Measurements from ENCODE around the gene SLC6A5.
A peak's percentile ranks its signal among the peaks of the same experiment; 100 is the strongest.

The SLC6A5 gene

GRCh38 chr11:20597154-20597679 is 2.2 kb upstream of the SLC6A5 start:
- no peak for DNase-seq

- no peak for DNase-seq
Observed at GRCh38 chr11:20597680-20598484, 1.5 kb upstream of the SLC6A5 start.

GRCh38 chr11:20598492-20598891 is 916 bp upstream of the SLC6A5 start:
- no peak for DNase-seq

- DNase-seq: no peak
Observed at GRCh38 chr11:20600020-20600346, 575 bp downstream of the SLC6A5 start.

- no peak for DNase-seq
Observed at GRCh38 chr11:20600551-20600950, 1.1 kb downstream of the SLC6A5 start.

- no peak for DNase-seq
Observed at GRCh38 chr11:20601221-20601914, 2.0 kb downstream of the SLC6A5 start.

GRCh38 chr11:20604295-20604803 is 4.9 kb downstream of the SLC6A5 start:
- no peak for DNase-seq

GRCh38 chr11:20604864-20605601 is 5.6 kb downstream of the SLC6A5 start:
- no peak for DNase-seq

GRCh38 chr11:20605602-20606091 is 6.2 kb downstream of the SLC6A5 start:
- DNase-seq: no peak

GRCh38 chr11:20608934-20609333 is 9.5 kb downstream of the SLC6A5 start:
- DNase-seq: no peak

GRCh38 chr11:20609727-20610707 is 10.6 kb downstream of the SLC6A5 start:
- DNase-seq: peak; percentile 31 to 34

- DNase-seq: no peak
Observed at GRCh38 chr11:20610825-20611224, 11.4 kb downstream of the SLC6A5 start.

GRCh38 chr11:20611445-20611844 is 12.0 kb downstream of the SLC6A5 start:
- no peak for DNase-seq

- DNase-seq: no peak
Observed at GRCh38 chr11:20611892-20612291, 12.5 kb downstream of the SLC6A5 start.

- no peak for DNase-seq
Observed at GRCh38 chr11:20612416-20612815, 13.0 kb downstream of the SLC6A5 start.

- DNase-seq: no peak
Observed at GRCh38 chr11:20616920-20617319, 17.5 kb downstream of the SLC6A5 start.

GRCh38 chr11:20617346-20618005 is 18.1 kb downstream of the SLC6A5 start:
- no peak for DNase-seq

GRCh38 chr11:20618083-20618482 is 18.7 kb downstream of the SLC6A5 start:
- DNase-seq: no peak

GRCh38 chr11:20620988-20621387 is 21.6 kb downstream of the SLC6A5 start:
- no peak for DNase-seq

GRCh38 chr11:20621679-20622078 is 22.3 kb downstream of the SLC6A5 start:
- no peak for DNase-seq

- DNase-seq: no peak
Observed at GRCh38 chr11:20623252-20623651, 23.8 kb downstream of the SLC6A5 start.
